Stimulated activated CD4-positive, alpha-beta T cell treated with anti-CD3 and anti-CD28 coated beads, Interleukin-1b, Interleukin-23, amount 100 ng/mL, for 48 hours (primary cell): Measurements from ENCODE around the gene TSPAN4.

Experiments used
- DNase-seq: peaks from one replicate; pipeline ENCODE4 v3.0.0-alpha.2; 2020

The TSPAN4 gene

DNA sequence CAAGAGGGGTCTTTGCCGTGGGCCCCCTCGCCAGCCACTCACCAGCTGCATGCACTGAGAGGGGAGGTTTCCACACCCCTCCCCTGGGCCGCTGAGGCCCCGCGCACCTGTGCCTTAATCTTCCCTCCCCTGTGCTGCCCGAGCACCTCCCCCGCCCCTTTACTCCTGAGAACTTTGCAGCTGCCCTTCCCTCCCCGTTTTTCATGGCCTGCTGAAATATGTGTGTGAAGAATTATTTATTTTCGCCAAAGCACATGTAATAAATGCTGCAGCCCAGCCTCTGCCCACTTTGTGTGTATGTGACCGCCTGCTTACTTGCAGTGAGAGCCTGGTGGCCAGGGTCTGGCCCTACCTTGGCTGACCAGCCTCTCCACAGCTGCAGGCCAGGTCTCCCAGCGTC is 17.7 kb upstream of the TSPAN4 start:
- no peak for DNase-seq

DNA sequence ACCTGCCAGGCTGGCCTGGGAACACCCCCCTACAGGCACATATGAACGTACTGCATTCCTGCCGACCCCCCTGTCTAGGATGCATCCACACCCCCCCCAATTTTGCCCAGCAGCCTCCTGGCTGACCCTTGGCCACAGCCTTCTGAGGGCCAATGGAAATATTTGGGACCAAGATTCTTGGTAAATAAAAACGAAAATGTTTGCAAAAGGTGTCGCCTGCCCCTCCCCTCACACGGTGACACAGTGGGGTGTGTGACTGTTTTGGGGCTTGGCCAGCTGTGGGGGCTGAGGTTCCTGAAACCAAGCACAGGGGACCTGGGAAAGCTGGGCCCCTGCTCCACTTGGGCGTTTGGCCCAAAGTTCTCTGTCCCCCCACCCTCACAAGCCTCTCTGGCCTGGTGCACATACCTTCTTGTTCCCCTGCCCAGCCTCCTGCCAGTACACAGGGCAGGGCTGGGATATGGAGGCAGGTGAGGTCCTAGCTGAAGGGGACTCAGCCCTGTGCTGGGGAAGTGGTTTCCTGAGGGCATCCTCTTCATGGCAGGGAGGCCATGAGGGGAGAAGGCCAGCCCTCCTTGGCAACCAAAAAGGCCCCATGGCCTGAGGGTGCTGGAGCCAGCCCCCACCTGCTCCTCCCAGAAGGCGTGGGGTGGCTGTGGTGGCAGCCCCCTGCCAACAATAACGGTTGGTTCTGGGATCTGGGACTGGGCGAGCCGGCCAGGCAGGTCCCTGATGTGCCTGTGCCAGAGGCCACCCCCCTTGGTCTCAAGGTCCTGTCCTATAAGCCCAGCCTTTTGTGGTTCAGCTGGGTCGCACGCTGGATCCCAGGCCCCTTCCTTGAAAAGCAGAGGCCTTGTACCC is 17.1 kb upstream of the TSPAN4 start:
- no peak for DNase-seq

DNA sequence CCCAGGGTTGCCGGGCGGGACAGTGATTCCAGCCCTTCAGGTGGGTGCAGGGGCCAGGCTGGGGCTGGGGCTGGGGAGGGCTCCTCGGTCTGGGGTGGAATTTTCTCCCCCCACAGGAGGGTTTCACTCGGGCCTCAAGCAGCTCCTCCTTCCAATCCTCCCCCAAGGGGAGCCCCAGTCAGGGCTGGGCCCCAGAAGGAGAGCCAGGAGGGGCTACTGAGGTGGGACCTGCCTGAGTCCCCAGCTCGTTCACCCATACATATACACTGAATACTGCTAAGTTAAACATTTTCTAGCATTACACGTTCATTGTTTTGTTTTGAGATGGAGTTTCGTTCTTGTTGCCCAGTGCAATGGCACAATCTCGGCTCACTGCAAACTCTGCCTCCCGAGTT is 16.4 kb upstream of the TSPAN4 start:
- no peak for DNase-seq

DNA sequence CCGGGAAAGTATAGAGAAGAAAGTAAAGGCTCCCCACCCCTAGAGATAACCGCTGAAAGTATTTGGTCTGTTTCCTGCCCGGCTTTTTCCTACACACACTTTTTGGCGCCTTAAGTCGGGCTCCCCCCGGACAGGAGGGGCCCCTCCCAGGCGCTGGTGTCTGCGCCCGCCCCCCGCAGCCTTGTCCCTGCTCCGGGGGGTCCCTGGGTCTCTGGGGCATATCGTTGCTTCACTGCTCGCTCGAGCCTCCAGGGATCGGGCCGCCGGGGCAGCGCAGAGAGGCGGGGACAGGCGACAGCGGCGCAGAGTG is 15.9 kb upstream of the TSPAN4 start:
- DNase-seq = no peak

DNA sequence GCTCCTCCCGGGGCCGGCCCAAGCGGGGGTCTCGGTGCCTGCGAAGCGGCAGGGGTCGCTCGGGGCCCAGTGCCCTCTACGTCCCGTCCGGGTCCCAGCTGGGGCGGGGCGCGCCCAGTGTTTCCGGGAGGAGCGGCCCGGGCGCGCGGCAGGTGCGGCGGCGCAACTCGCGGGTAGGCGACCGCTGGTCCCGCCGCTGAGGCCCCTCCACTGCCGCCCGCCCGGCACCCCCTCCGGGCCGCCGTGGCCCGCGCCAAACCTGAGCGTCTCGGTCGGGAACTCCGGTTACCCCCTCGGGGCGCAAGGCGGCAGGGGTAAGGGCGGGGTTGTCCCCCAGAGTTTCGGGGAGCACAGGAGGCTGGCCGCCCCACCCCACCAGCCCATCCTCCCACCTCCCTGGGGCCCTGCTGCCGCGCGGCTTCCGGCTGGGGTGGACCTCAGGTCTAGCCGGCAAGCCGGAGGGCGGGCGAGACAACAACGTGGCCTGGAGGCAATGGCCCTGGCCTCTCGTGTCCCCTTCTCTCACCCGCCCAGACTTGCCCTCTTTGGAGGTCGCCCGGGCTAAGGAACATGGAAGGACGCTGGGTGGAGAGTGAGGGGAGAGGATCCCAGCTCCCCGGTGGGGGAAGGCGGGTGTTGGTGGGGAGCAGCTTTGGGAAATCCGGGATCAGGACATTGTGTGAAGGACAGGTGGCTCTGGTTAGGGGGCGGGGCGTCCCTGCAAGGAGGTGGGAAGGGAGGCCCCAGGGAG is 15.3 kb upstream of the TSPAN4 start:
- DNase-seq = no peak

DNA sequence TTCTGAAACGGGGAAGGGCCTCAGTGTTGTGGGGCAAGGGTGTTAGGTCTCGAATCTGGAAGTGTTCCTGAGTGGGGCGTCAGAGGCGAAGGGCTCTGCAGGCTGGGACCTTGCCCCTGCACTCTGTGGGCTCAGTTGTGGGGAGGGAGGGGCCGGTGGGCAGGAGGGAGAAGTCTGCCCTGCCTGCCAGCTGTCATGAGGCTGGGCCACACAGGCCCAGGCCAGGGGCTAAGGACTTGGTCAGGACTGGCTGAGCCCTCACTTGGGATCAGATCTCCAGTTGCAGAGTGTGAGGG is 14.8 kb upstream of the TSPAN4 start, which contains the start of gene CRACR2B:
CRACR2B (plus strand) TSS at position 23 of the 296 bp plus-strand sequence. CDS start 689 bp downstream, outside the sequence.
- no peak for DNase-seq

DNA sequence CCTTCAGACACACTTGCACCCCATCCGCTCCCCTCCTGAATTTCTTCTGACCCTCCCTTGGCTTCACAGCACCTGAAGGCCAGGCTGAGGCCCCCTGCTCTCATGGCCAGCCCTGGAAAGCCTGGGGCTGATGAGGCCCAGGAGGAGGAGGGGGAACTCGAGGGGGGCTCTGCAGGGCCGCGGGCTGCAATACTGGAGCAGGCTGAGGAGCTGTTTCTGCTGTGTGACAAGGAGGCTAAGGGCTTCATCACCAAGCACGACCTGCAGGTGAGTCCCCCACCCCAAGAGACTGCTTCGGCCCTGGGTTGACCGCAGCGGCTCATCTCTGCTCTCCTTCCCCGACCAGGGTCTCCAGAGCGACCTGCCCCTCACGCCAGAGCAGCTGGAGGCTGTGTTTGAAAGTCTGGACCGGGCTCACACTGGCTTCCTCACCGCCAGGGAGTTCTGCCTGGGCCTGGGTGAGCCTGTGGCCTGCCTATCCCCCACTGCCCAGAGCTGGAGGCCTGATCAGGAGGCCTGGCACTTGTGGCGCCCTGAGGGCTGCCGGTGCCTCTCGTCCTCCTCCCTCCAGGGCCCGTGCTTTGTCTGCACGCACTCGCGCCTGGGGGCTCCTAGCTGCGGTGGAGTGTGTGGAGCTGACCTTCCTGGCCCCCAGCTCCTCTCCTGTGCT is 14.0 kb upstream of the TSPAN4 start:
- no peak for DNase-seq

DNA sequence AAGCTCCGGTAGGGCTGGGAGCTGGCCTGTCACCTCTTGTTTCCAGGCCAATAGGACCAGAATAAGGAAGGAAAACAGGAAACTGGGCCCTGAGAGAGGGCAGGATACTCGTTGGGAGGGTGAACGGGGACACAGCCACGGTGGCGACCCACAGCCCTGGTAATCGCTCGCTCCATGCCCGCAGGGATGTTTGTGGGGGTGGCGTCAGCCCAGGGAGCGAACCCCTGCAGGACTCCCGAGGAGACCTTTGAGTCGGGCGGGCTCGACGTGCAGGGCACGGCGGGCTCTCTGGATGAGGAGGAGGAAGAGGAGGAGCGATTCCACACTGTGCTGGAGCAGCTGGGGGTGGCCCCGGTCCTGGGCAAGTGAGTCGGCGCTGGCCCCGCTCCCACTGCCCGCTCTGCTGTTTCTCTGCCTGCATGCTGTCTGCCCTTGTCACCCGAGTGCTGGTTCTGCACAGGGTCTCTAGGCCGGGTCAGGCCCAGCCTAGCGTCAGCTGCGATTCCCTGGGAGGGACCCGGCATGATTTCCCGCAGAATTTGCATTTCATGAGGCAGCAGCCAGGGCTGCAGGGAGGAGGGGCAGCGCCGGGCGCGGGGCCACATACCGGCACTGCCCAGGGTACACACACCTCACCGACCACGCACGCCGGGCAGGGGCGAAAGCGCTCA is 13.3 kb upstream of the TSPAN4 start:
- DNase-seq = no peak

DNA sequence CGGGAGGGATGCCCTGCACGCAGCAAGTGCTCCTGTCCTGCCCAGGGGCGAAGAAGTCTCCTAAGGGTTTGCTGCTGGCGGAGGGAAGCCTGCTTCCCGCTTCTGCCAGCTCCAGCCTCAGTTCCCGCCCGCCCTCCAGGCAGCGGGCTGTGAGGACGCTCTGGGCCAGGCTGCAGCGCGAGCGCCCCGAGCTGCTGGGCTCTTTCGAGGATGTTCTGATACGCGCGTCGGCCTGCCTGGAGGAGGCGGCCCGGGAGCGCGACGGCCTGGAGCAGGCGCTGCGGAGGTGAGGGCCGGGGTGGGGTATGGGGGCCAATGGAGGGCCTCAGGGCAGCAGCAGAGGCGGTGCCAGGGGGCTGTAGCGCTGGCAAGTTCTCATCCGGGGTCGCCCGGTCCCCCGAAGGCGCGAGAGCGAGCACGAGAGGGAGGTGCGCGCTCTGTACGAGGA is 12.8 kb upstream of the TSPAN4 start:
- no peak for DNase-seq

DNA sequence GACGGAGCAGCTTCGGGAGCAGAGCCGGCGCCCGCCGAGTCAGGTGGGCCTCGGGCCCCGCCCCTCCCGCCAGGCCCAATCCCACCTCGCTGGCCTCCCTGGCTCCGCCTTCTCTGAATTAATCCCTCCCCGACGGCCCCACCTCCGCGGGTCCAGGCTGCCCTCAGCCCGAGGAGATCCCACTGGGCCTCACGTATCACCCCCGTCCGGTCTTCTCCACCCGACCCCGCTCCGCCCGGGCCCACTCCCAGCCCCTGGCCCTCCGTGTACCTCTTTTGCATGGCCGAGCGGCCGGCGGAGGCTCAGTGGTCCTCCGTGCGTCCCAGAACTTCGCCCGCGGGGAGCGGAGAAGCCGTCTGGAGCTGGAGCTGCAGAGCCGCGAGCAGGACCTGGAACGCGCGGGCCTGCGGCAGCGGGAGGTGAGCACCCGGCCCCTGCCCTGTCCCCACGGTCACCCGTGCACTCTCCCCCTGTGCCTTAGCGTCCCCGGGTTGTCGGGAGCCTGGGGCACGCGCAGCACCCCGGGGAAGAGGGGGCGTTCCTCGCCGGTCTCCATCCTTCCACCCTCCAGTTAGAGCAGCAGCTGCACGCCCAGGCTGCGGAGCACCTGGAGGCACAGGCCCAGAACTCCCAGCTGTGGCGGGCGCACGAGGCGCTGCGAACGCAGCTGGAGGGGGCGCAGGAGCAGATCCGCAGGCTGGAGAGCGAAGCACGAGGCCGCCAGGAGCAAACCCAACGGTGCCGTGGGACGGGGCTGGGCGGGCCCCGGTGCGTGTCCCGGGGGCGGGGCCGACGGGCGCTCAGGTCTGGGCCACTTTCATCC is 12.1 kb upstream of the TSPAN4 start:
- peak; percentile 58 for DNase-seq

DNA sequence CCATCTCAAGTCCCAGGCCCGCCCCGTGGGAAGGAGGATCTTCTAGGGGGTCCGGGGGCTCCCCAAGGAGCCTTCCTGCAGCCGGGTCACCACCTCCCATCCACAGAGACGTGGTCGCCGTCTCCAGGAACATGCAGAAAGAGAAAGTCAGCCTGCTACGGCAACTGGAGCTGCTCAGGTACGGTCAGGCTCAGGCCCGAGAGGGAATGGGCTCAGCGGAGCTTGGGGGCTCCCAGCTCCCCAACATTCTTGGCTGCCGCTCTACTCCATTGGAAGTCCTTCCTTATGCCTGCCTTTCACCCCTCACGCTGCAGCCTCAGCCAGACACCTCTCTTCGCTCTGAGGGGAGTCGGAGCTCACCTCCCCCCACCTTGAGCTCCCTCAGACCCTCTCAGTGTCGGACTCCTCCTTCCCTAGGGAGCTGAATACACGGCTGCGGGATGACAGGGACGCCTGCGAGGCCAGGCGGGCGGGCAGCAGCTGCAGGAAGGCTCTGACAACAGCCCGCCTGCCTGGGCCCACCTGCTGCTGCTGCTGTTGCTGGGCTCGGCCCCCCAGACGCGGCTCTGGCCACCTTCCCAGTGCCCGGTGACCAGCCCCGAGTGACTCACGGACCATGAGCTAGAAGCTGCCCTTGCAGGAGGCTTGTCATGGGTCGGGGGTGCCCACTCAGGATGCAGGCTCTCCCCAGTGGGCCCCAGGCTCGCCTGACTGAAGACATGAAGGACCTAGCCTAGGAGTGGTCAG is 11.4 kb upstream of the TSPAN4 start:
- DNase-seq = no peak

DNA sequence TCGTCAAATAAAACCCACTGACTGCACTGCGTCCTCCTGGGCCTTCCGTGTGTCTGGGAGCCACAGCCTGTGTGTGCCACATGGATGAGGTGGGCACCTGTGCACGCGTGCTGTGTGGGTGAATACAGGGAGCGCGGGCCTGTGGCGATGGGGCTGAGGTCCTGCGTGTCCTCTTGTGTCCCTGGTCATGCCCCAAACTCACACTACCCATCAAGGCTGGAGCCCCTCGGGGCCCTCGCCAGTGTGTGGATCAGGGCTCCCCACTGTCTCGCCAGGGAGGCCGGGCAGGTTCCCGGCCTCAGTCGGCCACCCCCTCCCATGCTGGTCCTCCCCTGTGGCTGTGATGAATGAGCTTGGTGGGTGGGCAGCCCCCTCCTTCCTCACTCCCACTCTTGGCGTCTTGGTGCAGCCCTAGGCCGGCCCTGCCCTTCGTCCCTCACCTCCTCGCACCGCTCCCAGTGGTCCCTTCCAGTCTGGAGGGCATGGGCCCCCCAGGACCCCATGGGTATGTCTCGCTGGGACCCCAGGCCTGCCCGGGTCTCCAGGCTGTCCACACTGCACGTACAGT is 10.6 kb upstream of the TSPAN4 start:
- DNase-seq = no peak

DNA sequence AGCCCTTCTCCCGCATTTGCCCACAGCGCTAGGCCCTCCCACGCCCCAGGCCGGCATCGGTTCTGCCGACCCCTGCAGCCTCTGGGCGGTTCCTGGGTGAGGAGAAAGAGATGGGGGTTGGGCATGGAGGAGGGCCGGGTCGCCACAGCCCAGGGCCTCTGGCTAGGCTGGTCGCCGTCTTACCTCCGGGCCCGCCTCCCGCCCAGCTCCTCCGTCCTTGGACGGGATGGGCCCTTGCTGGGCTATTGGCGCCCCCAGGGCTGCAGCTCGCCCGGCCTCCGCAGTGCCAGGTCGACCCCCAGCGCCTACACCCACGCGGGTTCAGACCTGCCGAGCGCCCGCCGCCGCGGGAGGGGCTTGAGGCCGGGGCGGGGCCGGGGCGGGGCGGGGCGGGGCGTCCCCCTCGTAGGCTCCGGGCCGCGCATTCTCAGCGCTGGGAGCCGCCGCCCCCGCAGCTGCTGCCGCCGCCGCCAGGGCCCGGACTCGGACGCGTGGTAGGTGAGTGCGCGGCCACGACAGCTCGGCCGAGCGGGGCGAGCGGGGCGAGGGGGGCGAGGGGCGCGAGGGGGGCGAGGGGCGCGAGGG is 10.0 kb upstream of the TSPAN4 start, which contains the start of gene CD151:
CD151 (plus strand) TSS at position 424 of the 585 bp plus-strand sequence. CDS start 3,118 bp downstream, outside the sequence.
- DNase-seq = peak; percentile 43

DNA sequence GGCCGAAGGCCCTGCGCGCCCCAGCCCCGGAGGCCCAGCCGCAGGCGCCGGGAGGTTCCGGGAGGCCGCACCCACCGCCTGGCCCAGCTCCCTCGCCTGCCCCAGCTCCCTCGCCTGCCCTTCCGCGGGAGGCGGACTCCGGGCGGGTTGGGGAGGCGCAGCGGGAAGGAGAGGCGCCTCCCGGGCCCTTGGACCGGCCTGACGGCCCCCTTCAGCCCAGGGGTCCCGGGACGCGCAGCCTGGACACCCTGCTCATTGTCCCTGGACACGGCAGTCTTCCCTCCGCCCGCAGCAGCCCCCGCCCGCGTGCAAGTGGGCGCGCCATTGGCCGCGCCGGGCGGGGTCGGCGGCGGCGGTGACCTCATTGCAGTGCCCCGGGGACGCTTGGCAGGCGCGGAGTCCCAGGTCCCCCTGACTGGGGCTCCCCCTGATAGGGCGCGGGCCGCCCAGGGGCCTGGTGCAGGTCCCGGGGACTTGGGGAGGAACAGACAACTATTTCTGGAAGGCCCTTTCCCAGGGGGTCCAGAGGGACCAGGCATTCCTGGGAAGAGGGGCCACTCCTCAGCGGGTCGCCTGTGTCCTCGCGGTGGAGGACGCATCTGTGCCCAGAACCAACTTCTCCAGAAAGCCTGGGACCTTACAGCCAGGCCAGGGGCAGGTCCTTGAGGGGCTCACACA is 9.4 kb upstream of the TSPAN4 start:
- no peak for DNase-seq

DNA sequence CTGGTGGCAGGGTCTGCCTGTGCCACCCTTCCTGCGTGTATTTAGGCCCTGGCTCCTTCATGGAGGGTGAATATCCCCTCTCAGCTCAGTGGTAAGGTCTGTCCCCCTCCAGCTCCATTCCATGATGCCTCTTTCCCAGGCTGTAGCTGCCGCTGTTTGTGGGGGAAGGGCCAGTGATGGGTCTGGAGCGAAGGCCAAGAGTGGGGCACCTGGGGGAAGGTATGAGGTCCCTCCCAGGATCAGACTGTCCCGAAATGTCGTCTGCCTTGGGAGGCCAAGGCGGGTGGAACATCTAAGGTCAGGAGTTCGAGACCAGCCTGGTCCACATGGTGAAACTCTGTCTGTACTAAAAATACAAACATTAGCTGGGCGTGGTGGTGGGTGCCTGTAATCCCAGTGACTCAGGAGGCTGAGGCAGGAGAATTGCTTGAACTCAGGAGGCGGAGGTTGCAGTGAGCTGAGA is 8.8 kb upstream of the TSPAN4 start:
- DNase-seq = no peak

DNA sequence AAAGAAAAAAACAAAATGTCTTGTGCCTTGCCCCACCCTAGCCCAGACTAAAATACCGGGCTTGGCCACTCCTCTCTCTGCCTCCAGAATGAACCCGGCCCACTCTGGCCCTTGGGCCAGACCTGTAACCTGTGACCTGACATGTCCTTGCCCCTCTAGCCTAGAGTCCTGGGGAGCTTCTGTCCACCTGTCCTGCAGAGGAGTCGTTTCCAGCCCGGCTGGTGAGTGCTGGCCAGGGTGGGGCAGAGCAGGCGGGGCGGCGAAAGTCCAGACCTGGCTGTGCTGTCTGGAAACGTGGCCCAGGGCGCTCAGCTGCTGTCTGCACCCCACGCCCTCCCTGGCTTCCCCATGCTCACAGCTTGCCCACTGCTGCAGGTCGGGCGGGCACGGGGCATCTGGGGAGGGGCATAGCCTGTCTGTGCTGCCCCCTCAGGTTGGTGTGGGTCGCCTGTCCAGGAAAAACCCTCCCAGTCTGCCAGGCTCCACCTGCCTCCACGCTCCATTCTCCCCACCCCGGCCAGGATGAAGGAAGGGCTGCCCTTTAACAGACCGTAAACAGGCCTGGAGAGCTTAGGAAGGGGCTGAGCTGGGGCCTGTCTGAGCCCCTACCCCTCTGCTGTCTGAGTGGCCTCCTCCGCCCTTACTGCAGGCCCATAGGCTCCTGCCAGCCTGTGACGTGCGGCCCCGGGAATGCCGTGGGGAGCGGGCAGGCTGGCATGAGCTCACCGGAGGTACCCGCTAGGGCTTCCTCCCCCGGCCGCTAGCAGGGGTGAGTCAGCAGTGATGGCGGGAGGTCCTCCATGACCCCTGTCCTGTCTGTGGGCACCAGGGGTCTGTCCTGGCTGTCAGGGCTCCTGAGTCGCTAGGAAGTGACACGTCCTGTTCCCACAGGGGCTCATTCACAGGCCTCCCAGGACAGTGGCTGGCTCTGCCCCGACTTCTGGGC is 8.0 kb upstream of the TSPAN4 start:
- DNase-seq = no peak

DNA sequence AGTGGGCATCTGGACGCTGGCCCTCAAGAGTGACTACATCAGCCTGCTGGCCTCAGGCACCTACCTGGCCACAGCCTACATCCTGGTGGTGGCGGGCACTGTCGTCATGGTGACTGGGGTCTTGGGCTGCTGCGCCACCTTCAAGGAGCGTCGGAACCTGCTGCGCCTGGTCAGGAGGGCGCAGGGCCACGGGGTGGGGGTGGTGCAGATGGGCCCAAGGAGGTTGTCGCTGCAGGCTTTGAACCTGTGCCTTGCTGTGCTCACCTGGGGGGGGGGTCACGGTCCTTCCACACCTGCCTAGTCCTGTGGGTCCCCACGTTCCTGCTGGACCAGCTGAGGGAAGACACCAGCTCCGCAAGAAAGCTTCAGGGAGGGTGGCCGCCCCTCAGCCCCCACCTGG is 6.4 kb upstream of the TSPAN4 start:
- no peak for DNase-seq

DNA sequence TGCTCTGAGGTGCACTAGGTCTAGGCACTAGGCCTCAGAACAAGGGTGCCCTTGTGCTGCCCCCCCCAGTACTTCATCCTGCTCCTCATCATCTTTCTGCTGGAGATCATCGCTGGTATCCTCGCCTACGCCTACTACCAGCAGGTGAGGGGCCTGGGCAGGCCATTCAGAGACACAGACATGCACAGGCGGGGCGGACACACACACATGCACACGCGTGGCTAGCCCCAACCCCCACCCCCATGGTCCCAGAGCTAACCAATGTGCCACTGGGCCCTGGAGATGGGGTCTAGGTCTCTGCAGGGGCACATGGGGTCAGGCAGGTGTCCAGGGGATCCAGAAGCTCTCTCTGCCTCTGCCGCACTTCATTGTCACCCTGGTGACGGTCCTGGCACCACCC is 6.0 kb upstream of the TSPAN4 start:
- DNase-seq = no peak
